Activated CD8-positive, alpha-beta memory T cell treated with anti-CD3 and anti-CD28 coated beads, Interleukin-2, amount 50 U/mL, for 1 hour (primary cell): ENCODE measurements around the gene C19orf67.

Experiments
- DNase-seq: peaks from one replicate; pipeline ENCODE4 v3.0.0-alpha.2; 2020; ENCODE audit errors: extremely low read depth

C19orf67 gene

DNA sequence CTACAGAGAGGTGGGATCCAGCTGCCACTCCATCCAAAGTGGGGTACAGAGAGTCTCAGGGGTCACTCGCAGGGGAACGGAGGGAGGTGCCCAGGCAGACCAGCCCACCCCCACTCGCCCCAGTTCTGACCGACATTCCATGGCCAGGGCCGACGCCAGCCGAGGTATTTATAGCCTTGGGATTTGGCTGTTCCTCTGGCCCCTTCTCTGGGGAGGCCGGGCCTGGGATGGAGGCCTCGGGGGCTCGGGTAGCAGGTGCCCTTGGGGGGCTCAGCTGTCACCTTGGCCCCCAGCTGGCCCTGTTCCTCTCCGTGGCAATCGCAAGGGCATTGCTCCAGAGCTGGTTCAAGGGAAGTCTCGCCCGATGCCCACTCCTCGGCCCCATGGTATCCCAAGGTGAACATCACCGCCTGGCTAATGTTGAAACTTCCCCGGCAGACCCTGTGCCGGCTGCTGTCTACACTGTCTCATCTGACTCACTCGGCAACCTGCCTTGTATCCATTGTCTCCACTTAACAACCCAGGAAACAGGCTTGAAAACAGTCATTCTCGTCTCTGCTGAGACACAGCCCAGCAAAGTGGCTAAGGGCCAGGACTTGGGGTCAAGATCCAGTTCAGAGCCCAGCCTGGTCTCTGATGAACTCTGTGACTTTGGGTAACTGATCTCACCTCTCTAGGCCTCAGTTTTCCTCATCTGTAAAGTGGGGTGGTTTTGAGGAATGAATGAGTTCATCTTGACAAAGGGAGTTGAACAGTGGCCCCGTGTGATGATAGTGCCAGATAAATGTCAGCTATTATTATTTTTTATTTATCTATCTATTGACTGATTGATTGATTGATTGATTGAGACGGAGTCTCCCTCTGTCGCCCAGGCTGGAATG lies 22.2 kb upstream of the C19orf67 start:
- DNase-seq = no peak

- DNase-seq = no peak
Measured at GRCh38 chr19:14106840-14107239, 21.3 kb upstream of the C19orf67 start.

DNA sequence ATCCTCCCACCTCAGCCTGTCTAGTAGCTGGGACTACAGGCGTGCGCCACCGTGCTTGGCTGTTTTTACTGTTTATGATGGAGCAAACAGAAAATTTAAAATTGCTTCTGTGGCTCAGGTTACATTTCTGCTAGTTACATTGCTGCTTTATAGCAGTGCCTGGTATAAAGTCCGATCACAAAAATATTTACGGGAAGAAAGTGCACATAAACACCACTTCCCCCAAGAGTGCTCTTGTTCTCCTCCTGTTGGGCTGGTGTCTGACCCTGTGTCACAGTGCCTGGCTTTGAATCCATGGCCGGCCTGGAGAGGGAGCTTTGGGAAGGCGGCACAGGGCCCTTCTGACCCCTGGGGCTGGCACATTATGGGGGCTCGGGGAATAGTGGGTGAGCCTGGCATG lies 20.1 kb upstream of the C19orf67 start:
- DNase-seq = no peak

DNA sequence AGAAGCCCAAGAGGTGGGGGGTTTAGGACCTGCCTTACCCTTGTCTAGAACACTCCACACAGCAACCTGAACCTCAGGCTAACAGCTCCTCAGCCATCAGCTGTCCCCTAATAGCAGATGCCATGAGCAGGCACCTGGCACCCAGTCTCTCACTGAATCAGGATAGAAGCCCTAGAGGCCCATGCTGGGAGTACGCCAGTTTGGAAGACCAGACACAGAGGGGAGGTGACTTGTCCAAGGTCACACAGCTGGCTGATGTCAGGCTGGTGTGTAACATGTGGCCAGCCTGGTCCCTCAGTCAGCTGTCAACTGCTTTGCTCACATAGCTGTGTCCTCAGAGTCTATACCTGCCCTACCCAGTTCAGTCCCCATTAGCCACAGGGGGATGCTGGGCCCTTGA lies 17.7 kb upstream of the C19orf67 start:
- DNase-seq = no peak

GRCh38 chr19:14102756-14103155 lies 17.2 kb upstream of the C19orf67 start:
- no peak for DNase-seq

- no peak for DNase-seq
Measured at GRCh38 chr19:14102102-14102696, 16.6 kb upstream of the C19orf67 start.

- DNase-seq = no peak
Measured at GRCh38 chr19:14101003-14101545, 15.5 kb upstream of the C19orf67 start.

- DNase-seq = no peak
Measured at GRCh38 chr19:14097532-14098151, 12.1 kb upstream of the C19orf67 start.

DNA sequence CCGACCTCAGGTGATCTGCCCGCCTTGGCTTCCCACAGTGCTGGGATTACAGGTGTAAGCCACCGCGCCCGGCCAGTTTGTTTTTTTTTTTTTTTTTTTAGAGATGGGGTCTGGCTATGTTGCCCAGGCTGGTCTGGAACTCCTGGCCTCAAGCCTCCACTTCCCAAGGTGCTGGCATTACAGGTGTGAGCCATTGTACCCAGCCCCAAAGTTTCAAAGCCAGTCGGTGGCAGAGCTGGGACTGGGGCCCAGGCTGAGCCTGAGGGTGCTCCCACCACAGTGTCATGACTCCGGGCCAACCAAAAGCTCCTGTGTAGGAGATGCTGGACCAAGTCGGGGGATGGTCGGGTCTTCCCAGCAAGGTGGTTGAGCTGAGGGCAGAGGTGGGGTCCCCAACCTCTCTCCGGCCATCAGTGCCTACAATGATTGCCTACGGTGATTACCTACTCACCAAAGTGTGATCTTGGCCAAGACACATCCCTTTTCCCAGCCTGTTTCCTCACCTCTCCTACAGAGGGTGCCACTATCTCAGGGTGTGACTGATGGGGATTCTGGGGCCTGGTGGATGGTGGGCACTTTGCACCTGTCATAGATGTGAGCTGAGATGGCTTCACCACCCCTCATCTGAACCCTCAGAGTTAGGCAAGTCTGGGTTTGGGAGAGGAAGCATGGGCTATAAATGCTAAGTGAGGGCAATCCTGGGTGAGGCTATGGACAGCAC lies 10.8 kb upstream of the C19orf67 start:
- DNase-seq = no peak

DNA sequence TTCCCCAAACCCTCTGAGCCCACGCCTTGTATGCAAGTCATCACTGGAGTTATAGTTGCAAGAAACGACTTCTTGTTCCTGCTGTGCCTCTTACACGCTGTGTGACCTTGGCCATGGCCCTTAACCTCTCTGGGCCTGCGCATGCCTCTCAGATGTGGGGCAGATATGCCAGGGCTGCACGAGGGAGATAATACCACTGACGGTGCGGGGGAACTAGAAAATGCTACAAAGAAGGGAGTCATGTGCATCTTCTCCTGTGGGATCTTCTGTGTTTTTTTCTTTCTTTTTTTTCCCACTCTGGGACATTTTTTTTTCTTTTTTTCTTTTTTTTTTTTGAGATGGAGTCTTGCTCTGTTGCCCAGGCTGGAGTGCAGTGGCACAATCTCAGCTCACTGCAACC lies 9.3 kb upstream of the C19orf67 start:
- no peak for DNase-seq

- no peak for DNase-seq
Measured at GRCh38 chr19:14093117-14093823, 7.7 kb upstream of the C19orf67 start.

GRCh38 chr19:14091813-14092462 lies 6.4 kb upstream of the C19orf67 start:
- DNase-seq = no peak

DNA sequence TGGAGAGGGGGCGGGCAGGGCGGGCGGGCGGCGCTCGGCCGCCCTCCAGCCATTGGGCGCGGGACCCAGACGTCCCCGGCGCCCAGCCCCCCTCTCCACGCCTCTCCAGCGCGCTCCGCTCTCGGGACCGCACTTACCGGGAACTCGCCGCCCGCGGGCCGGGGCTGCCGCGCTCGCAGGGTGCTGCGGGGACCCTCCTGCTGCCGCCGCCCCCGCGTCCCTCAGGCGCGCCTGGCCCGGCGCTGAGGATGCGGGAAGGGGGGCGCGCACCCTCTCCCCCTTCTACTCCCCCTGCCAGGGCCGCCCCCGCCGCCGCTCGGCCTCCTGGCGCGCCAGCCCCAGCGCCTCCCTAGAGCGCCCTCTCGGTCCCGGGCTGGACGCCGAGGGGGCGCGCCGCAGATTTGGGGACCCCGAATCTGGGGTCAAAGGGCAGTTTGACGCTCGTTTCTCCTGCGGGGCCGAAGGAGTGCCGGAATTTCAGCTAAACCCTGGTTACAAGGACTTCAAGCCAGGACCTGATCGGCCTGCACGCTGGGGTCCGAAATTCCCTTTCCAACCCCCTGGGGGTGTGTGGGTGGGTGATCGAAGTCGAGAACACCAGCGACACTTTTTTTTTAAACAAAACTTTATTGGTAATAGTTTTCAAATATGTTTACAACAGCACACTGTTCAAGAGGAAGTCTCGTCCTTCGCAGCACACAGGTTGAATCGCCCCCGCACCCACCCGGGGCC lies 5.7 kb upstream of the C19orf67 start:
- DNase-seq = no peak

GRCh38 chr19:14090509-14091080 lies 5.0 kb upstream of the C19orf67 start, which contains the start of gene SAMD1:
TSS of gene SAMD1 (minus strand) at chr19:14090751.
- DNase-seq = peak; percentile 79

DNA sequence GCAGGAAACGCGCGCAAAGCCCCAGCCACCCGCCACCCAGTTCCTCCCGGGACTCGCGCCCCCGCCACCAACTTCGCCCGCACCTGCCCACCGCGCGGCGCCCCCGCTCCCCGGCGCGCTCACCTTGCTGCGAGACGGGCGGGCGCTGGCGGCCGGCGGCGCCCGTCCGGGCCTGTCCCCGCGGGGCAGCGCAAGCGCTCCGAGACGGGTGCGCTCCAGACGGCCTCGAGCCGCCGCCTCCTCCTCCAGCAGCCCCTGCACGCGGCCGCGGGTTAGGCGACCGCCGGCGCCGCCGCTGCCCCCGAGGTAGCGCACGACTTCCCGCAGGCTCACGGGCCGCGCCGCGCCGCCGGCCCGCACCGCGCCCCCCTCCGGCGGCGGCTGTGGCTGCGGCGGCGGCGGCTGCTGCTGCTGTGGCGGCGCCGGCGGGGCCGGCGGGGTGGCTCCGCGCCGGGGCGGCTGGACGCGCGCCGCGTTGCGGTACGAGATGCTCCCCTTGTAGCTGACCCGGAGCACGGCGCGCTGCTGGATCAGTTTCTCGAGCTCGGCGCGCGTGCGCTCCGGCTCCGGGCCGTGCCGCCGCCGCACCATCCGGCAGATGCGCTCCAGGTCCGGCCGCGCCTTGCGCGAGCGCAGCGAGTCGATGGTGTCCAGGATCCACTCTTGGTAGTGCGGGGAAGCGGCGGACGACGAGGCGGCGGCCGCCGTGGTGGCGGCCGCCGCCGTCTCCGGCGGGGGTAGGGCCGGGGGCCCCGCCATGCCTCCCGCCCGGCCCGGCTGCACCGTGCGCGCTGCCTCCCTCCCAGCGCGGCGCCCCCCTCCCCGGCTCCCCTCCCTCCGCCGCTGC lies 4.3 kb upstream of the C19orf67 start:
- no peak for DNase-seq

DNA sequence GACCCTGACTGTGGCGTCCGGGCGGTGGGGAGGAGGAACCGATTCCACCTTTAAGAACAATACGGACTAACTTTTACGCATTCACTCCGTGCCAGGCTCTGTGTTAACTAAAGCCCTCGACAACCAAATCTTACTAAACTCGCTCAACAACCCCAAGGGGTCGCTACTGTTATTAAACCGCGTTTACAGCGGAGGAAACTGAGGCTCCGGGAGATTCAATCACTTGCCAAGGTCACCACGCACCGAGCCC lies 3.8 kb upstream of the C19orf67 start:
- DNase-seq = no peak

GRCh38 chr19:14088634-14089411 lies 3.2 kb upstream of the C19orf67 start:
- DNase-seq = no peak

DNA sequence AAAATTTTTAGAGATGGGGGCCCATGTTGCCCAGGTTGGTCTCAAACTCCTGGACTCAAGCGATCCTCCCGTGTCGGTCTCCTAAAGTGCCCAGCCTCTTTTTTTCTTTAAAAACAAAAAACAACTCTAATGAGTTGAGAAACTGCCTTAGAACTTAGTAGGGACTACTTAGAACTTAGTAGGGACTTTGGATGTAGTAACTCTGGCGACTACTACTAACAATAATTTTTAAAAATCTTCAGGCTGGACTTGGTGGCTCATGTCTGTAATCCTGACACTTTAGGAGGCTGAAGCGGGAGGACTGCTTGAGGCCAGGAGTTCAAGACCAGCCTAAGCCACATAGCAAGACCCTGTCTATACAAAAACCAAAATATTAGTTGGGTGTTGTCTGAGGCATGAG lies 515 bp upstream of the C19orf67 start:
- DNase-seq = no peak

DNA sequence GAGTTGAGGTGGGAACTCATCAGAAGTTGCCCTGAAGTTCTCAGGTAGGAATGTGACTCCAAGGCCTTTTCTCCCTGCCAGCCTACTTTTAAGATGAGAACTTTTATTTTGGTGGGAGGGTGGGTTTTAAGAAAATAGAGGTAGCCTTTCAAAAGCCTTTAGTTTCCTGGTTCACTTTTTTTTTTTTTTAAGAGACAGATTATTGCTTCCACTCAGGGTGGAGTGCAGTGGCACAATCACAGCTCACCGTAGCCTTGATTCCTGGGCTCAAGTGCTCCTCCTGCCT lies 3.0 kb downstream of the C19orf67 start:
- DNase-seq = no peak
